Superior temporal gyrus (tissue), 1 donor: ENCODE results near the gene COX6A2.

Experiments used
- DNase-seq: peaks from one replicate; pipeline ENCODE4 v3.0.0-alpha.2; 2016; ENCODE audit errors: extremely low spot score

Gene COX6A2

GRCh38 chr16:31428279-31428597 is at the start of gene COX6A2:
Gene COX6A2 (minus strand): TSS chr16:31428360. CDS start chr16:31428325, 35 bp downstream.
- no peak for DNase-seq

- no peak for DNase-seq
Measured at GRCh38 chr16:31477220-31478216, 49.4 kb upstream of the COX6A2 start.

DNA sequence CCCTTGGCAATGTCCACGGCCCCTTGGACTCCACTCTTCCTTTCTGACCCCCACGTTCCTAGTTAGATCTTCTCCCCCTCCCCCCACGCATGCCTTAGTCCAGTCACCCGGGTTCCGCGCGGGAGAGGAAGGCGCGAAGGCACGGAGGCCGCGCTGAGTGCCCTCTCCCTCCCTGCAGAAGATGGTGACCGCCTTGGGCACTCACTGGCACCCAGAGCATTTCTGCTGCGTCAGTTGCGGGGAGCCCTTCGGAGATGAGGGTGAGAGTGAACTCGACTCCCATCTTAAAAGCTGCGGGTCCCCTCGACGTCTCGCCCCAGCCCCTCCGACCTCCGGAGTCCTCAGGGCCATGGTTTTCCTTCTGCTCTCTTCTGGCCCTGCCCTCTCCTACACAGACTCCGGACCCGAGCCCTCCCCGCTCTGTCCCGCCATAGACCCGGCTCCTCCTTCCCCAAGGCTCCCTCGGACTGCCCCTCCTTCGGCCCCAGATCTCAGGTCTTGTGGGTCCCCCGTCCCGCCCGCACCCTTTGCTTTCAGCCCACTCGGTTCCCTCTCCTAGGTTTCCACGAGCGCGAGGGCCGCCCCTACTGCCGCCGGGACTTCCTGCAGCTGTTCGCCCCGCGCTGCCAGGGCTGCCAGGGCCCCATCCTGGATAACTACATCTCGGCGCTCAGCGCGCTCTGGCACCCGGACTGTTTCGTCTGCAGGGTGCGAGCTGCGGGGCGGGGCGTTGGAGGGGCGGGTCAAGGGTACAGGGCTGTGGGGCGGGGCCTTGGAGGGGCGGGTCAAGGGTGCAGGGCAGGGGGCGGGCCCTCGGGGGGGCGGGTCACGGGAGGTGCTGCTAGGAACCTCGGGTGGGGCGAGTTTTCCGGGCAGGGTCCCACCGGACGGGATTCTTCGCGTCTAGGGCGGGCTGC is 48.4 kb upstream of the COX6A2 start:
- no peak for DNase-seq

- DNase-seq, result no peak
Measured at GRCh38 chr16:31475946-31476302, 47.8 kb upstream of the COX6A2 start.

DNA sequence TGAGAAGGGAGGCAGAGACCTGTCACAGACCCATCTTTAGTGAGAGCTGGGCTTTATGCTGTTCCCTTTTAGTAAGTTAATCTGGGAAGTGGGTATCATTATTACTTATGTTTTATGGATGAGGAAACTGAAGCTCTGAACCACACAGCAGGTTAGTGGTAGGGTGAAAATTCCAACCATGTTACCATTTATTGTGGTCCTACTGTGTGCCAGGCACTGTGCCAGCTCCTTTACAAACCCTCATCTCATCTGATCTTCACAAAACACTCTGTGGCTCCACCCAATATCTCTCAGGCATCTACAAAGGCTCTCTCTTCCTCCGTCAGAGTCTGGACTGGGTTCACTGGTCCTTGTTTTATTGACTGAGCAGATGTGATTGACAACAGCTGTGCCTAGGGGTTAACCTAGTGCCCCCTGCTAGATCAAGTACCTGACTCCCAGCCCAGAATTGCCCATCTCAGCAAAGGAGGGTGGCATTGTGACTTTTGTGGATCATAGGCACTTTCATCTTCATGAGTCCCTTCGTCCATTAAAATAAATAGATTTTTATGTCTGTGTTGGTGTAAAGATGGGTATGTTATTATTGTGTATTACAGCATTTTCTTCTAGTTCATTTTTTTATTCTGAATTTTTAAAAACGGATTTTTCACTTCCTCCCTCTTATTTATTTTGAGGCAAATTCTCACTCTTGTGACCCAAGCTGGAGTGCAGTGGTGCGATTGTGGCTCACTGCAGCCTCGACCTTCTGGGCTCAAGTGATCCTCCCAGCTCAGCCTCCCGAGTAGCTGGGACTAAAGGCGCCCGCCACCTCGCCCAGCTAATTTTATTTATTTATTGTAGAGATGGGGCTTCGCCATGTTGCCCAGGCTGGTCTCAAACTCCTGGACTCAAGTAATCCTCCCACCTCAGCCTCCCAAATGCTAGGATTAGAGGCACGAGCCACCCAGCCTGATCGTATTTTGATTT is 46.9 kb upstream of the COX6A2 start:
- no peak for DNase-seq

DNA sequence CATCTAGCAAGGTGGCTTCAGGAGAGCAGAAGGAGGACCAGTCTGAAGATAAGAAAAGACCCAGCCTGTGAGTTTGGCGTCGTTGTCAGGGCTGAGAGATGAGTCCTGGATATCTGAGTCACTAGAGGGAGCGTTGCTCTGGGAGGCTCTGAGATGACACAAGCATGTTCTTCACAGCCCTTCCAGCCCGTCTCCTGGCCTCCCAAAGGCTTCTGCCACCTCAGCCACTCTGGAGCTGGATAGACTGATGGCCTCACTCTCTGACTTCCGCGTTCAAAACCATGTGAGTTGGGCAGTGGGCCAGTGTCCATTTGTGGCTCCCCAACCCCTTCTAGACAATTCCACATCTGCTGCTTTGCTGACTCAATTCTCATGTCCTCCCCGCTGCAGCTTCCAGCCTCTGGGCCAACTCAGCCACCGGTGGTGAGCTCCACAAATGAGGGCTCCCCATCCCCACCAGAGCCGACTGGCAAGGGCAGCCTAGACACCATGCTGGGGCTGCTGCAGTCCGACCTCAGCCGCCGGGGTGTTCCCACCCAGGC is 46.1 kb upstream of the COX6A2 start:
- DNase-seq, result no peak

- no peak for DNase-seq
Measured at GRCh38 chr16:31473264-31473984, 45.3 kb upstream of the COX6A2 start.

- no peak for DNase-seq
Measured at GRCh38 chr16:31472709-31473203, 44.6 kb upstream of the COX6A2 start.

- no peak for DNase-seq
Measured at GRCh38 chr16:31471875-31472708, 43.9 kb upstream of the COX6A2 start, which contains the start of gene TGFB1I1. Gene TGFB1I1 (plus strand): TSS chr16:31472152. CDS start chr16:31472189, 37 bp downstream.

DNA sequence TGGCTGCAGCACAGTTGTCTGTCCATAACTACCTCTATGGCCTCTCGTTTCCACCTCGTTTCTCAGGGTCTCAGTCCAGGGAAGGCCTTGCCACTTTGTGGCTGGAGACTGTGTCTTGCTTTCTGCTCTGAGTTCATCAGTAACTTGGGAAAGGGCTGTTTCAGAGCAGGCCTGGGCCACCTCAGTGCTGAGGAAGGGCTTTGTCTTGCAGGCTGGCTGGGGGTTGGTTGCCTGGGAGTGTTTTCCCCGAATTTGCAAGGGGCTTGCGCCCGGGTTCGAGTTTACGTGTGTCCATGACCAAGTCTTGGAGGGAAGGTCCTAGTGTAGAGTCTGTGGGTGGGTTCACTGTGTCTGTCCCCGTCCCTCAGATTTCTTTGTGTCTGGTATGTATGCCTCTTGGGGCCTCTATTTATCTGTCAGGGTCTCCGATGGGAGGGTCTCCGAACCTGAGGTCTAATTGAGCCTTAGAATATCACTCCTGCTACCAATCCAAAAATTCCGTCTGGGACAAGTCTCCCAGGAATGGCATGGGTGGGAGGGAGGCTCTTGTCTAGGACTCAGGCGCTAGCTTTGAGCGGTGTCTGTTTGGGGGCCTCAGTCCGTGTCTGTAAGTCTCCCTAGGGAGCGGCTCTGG is 43.2 kb upstream of the COX6A2 start:
- DNase-seq, result no peak

GRCh38 chr16:31470615-31471014 is 42.5 kb upstream of the COX6A2 start:
- no peak for DNase-seq

DNA sequence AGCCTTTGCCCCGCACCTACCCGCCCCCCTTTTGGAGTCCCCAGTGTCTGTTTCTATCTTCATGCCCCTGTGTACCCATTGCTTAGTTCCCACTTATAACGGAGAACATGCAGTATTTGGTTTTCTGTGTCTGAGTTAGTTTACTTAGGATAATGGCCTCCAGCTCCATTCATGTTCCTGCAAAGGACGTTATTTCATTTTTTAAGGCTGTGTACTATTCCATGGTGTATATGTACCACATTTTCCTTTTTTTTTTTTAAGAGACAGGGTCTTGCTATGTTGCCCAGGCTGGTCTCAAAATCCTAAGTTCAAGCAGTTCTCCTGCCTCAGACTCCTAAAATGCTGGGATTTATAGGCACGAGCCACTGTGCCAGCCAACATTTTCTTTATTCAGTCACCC is 39.7 kb upstream of the COX6A2 start:
- no peak for DNase-seq

GRCh38 chr16:31467151-31467773 is 39.1 kb upstream of the COX6A2 start:
- no peak for DNase-seq

GRCh38 chr16:31466381-31466841 is 38.3 kb upstream of the COX6A2 start:
- no peak for DNase-seq

DNA sequence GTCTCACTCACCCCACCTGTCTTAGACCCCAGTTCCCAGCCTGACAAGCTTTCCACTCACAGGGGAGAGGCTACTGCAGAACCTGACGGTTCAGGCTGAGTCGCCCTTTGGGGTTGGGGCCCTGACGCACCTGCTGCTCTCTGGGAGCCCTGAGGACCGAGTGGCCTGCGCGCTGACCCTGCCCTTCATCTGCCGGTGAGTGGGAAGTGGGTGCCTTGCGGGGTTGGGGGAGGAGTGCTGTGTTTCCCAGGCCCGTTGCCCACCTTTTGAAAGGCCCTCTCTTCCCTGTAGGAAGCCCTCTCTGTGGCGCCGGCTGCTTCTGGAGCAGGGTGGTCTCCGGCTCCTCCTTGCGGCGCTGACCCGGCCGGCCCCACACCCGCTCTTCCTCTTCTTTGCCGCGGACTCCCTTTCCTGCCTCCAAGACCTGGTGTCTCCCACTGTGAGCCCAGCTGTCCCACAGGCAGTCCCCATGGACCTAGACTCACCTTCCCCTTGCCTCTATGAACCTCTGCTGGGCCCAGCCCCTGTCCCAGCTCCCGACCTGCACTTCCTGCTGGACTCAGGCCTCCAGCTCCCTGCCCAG is 37.7 kb upstream of the COX6A2 start:
- DNase-seq, result no peak

DNA sequence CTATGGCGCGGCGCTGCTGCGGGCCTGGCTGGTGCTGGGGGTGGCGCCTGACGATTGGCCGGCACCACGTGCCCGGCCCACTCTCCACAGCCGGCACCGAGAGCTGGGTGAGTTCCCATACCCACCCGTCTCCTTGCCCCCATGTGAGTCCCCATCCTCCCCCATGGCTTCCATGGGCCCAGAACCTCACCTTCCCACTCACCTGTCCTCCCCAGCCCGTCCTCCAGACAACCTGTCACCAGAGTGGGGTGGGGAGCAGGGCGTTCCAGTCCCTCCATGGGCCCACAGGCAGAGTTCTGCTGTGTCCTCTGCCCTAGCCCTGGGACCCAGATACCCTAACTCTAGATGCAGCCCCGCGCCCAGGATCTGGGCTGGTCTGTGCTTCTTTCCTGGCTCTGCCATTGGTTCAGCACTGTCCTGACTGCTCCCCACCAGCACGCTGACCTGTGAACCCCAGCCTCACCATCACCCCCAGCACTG is 36.7 kb upstream of the COX6A2 start:
- DNase-seq, result no peak

DNA sequence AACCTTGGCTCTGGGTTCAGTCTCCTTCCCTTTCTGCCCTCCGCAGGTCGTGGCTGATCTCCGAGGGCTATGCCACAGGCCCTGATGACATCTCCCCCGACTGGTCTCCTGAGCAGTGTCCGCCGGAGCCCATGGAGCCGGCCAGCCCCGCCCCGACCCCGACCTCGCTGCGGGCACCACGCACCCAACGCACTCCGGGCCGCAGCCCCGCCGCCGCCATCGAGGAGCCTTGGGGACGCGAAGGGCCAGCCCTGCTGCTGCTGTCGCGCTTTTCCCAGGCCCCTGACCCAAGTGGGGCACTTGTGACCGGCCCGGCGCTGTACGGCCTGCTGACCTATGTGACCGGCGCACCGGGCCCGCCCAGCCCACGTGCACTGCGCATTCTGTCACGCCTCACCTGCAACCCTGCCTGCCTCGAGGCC is 36.2 kb upstream of the COX6A2 start:
- DNase-seq, result no peak
